SK-N-MC (cell line): ENCODE results near the gene HSPBP1.

Experiments used
- EZH2 ChIP-seq: fragments of 200-600 bp; sonication (generic); IDR thresholded peaks from one replicate; pipeline ENCODE4 v1.6.1; 2017; ENCODE audit warnings: antibody characterized with exemption
- FOXP2 ChIP-seq: optimal IDR thresholded peaks from 2 replicates; pipeline ENCODE3; 2011; ENCODE audit warnings: mild to moderate bottlenecking, moderate library complexity; ENCODE audit not compliant: insufficient read depth; ENCODE audit errors: extremely low read length, control extremely low read depth

DNA sequence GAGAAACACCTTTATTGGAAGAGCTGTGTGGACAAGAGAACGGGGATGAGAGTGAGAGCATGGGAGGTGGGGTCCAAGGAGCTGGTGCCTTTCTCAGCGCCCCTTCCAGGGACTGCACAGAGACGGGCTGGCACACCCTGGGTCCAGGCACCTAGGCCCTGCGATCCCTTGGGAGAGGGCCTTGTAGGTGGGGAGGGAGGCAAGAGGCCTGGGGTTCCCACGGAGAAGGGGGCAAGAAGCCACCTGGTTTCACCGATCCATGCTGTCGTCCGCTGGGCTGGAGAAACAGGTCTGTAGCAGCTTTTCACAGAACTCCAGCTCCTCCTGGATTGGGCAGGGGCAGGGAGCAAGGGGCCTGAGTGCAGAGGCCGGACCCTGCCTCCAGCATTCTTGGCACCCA, 17.6 kb downstream of the HSPBP1 start:
- TF ChIP-seq EZH2 (no peak), FOXP2 (no peak)
